ENCODE measurements around the gene TTC24.
"Not testable (repeated sequence)": the region's sequence is repeated elsewhere in the genome, so short reads cannot be mapped to it uniquely, and the experiment has no call there.

The TTC24 gene

DNA sequence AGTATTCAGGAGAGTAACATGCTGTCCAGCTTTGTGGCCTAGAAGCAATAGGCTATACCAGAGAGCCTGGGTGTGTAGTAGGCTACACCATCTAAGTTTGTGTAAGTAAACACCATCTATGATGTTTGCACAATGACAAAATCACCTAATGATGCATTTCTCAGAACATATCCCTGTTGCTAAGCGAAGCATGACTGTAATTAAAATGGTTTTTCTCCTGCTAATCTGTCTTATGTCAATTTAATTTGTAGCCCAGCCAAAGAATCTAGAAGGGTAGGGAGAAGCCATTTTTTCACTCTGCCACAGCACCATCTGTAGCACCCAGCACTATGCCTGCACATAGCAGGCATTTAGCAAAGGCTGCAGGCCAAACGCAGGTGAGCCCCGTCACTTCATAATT is 2.0 kb upstream of the TTC24 start:
- peaks cover 3% of the 10 kb centered on the region for H3K4me1 ChIP-seq (ENCODE audit: control insufficient read depth, low read depth, low read length)
- no peak overlapping the region for H3K27ac ChIP-seq (ENCODE audit: low read length)
- no peak overlapping the region for H3K4me3 ChIP-seq (ENCODE audit: low read length)
- H3K27me3 ChIP-seq (ENCODE audit: control insufficient read depth, insufficient read depth, low read length): peaks cover 4% of the 10 kb centered on the region
- H3K9ac ChIP-seq (ENCODE audit: low read length): no peak overlapping the region
- H3K9me3 ChIP-seq (ENCODE audit: control insufficient read depth, low read depth, low read length): no peaks in the 10 kb centered on the region
- H3K36me3 ChIP-seq (ENCODE audit: control insufficient read depth, low read depth, low read length): no peaks in the 10 kb centered on the region

DNA sequence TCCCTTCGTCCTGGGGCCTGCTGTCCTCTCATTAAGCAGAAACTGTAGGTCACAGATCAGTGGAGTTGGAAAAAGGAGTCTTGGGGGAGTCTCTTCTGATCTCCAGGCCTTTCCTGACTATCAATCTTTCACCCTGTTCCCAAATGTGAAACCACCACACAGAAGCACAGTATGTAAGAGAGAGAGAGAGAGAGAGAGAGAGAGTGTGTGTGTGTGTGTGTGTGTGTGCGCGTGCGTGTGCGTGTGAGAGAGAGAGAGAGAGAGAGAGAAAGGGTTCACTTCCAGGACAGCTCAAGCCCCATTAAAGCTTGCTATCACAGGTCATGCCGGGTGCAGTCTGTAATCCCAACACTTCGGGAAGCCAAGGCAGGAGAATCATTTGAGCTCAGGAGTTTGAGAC is 1.5 kb upstream of the TTC24 start:
- H3K36me3 ChIP-seq (ENCODE audit: control insufficient read depth, low read depth, low read length): no peaks in the 10 kb centered on the region
- no peaks in the 10 kb centered on the region for H3K4me1 ChIP-seq (ENCODE audit: control insufficient read depth, low read depth, low read length)
- no peaks in the 10 kb centered on the region for H3K9me3 ChIP-seq (ENCODE audit: control insufficient read depth, low read depth, low read length)
- no peak overlapping the region for H3K4me3 ChIP-seq (ENCODE audit: low read length)
- H3K27ac ChIP-seq (ENCODE audit: low read length): no peak overlapping the region
- H3K27me3 ChIP-seq (ENCODE audit: control insufficient read depth, insufficient read depth, low read length): peaks cover 2% of the 10 kb centered on the region
- H3K9ac ChIP-seq (ENCODE audit: low read length): no peak overlapping the region

DNA sequence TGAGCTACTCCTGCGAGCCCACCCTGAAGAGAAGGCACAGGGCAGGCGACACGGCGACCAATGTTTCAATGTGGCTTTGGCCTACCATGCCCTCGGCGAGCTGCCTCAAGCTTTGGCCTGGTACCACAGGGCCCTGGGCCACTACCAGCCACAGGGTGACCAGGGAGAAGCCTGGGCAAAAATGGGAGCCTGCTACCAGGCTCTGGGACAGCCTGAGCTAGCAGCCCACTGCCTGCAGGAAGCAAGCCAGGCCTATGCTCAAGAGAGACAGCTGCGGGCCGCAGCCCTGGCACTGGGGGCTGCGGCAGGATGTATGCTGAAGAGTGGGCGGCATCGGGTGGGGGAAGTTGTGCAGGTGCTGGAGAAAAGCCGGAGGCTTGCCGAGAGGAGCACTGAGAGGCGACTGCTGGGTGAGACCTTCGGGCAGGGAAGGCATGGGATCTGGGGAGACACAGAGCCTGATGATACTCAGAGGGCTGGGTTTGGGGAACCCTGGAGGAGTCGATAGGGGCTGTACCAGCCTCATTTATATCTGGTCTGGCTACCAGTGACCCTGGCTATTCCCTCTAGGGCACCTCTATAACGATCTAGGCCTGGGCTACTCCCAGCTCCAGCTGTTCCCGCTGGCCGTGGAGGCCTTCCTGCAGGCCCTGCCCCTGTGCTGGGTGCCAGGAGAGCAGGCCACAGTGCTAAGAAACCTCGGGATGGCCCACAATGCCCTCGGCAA is 2.3 kb downstream of the TTC24 start:
- no peak overlapping the region for H3K9ac ChIP-seq (ENCODE audit: low read length)
- no peaks in the 10 kb centered on the region for H3K27me3 ChIP-seq (ENCODE audit: control insufficient read depth, insufficient read depth, low read length)
- no peak overlapping the region for H3K27ac ChIP-seq (ENCODE audit: low read length)
- H3K4me1 ChIP-seq (ENCODE audit: control insufficient read depth, low read depth, low read length): peaks cover 7% of the 10 kb centered on the region
- no peak overlapping the region for H3K4me3 ChIP-seq (ENCODE audit: low read length)
- H3K36me3 ChIP-seq (ENCODE audit: control insufficient read depth, low read depth, low read length): no peaks in the 10 kb centered on the region
- H3K9me3 ChIP-seq (ENCODE audit: control insufficient read depth, low read depth, low read length): no peaks in the 10 kb centered on the region

DNA sequence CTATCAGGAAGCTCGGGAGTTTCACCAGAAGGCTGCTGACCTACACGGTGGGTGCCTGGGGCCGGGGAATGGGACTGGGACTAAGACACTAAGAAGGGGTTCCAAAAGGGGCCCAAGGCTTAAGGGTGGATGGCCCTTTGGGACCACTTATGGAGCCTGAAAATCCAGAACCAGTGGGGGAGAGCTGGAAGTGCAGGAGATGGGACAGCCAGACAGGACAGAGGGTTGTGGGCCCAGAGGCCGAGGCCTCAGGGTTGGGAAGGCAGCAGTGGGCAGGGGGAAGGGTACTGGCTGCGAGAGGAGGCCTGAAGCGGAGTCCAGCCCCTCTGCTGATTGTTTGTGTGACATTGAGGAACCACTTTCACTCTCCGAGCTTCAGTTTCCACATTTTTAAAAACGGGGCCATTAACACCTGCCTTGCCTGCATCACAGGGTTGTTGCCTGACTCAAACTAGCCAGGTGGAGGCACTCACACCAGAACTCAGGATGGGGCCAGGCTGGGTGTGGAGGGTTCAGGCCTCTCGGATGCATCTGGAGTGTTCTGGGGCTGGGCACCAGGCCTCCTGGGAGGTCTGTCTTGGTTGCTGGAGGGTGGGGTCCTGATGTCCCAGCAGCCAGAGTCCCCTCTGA is 3.0 kb downstream of the TTC24 start:
- Histone ChIP-seq H3K9ac (ENCODE audit: low read length) (no peak overlapping the region), H3K4me1 (ENCODE audit: control insufficient read depth, low read depth, low read length) (peaks cover 7% of the 10 kb centered on the region), H3K36me3 (ENCODE audit: control insufficient read depth, low read depth, low read length) (no peaks in the 10 kb centered on the region), H3K27me3 (ENCODE audit: control insufficient read depth, insufficient read depth, low read length) (no peaks in the 10 kb centered on the region), H3K9me3 (ENCODE audit: control insufficient read depth, low read depth, low read length) (no peaks in the 10 kb centered on the region), H3K4me3 (ENCODE audit: low read length) (no peak overlapping the region), H3K27ac (ENCODE audit: low read length) (no peak overlapping the region)

DNA sequence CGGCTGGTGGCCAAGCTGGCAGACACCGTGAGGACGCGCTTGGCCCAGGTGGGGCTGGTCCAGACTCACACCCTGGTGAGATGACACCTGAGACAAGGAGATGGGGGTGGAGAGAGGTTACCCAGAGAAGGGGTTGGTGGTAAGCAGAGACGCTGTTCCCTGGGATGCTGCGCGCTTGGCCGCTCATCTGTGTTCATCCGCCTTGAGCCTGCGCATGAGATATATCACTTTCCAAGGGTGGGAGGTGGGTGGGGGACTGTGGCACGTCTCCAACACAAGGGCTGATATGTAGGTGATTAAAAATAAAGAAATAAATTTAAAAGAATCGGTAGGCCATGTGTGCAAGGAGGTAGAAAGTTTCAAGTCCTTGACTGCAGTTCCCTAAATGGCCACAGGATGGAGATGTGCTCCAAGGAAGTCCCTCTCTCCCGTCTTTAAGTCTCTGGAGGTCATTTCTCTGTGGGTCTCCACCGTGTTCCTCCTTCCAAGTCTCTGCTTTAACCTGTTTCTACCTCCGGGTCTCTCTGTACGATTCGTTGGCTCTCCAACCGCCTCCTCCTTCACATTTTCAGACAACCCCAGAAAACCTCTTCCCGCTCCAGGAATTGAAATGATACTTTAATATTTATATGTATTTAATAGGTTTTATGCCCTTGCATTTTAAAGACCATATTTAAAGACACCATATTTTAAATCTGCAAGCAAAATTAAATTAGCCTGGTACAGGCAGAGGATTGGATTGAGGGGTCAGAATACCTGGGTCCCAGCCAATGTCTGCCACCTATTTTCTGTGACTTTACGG is 4.5 kb downstream of the TTC24 start:
- Histone ChIP-seq H3K36me3 (ENCODE audit: control insufficient read depth, low read depth, low read length) (no peaks in the 10 kb centered on the region), H3K4me3 (ENCODE audit: low read length) (peak overlapping the region; percentile 21), H3K9me3 (ENCODE audit: control insufficient read depth, low read depth, low read length) (no peaks in the 10 kb centered on the region), H3K27me3 (ENCODE audit: control insufficient read depth, insufficient read depth, low read length) (no peaks in the 10 kb centered on the region), H3K27ac (ENCODE audit: low read length) (no peak overlapping the region), H3K9ac (ENCODE audit: low read length) (peak overlapping the region; percentile 7), H3K4me1 (ENCODE audit: control insufficient read depth, low read depth, low read length) (peaks cover 7% of the 10 kb centered on the region)

DNA sequence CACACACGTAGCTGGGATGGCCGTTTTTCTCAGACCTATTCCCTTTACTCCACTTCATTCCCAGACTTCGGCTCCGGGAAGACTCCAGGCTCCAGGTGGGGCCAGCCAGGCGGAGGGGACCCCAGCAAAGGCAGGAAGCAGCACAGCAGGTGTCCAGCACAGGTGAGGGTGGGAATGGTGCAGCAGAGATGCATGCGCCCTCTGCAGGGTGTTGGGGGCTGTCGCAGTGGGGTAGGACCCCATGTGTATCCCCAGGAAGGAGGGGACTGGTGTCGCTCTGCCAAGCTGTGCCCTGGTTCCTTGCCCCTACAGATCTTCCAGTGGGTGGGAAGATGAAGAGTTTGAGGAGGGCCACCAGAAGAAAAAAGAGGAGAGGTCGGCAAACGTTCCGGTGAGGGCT is 5.3 kb downstream of the TTC24 start:
- peak overlapping the region; percentile 7 for H3K9ac ChIP-seq (ENCODE audit: low read length)
- H3K4me1 ChIP-seq (ENCODE audit: control insufficient read depth, low read depth, low read length): peaks cover 7% of the 10 kb centered on the region
- H3K27ac ChIP-seq (ENCODE audit: low read length): no peak overlapping the region
- H3K9me3 ChIP-seq (ENCODE audit: control insufficient read depth, low read depth, low read length): no peaks in the 10 kb centered on the region
- peak overlapping the region; percentile 21 for H3K4me3 ChIP-seq (ENCODE audit: low read length)
- H3K36me3 ChIP-seq (ENCODE audit: control insufficient read depth, low read depth, low read length): no peaks in the 10 kb centered on the region
- no peaks in the 10 kb centered on the region for H3K27me3 ChIP-seq (ENCODE audit: control insufficient read depth, insufficient read depth, low read length)

GRCh38 chr1:156586323-156586722 is 6.8 kb downstream of the TTC24 start:
- no peaks in the 10 kb centered on the region for H3K9me3 ChIP-seq (ENCODE audit: control insufficient read depth, low read depth, low read length)
- no peak overlapping the region for H3K9ac ChIP-seq (ENCODE audit: low read length)
- no peak overlapping the region for H3K4me3 ChIP-seq (ENCODE audit: low read length)
- H3K27ac ChIP-seq (ENCODE audit: low read length): no peak overlapping the region
- H3K27me3 ChIP-seq (ENCODE audit: control insufficient read depth, insufficient read depth, low read length): no peaks in the 10 kb centered on the region
- peaks cover 14% of the 10 kb centered on the region for H3K4me1 ChIP-seq (ENCODE audit: control insufficient read depth, low read depth, low read length)
- H3K36me3 ChIP-seq (ENCODE audit: control insufficient read depth, low read depth, low read length): no peaks in the 10 kb centered on the region

DNA sequence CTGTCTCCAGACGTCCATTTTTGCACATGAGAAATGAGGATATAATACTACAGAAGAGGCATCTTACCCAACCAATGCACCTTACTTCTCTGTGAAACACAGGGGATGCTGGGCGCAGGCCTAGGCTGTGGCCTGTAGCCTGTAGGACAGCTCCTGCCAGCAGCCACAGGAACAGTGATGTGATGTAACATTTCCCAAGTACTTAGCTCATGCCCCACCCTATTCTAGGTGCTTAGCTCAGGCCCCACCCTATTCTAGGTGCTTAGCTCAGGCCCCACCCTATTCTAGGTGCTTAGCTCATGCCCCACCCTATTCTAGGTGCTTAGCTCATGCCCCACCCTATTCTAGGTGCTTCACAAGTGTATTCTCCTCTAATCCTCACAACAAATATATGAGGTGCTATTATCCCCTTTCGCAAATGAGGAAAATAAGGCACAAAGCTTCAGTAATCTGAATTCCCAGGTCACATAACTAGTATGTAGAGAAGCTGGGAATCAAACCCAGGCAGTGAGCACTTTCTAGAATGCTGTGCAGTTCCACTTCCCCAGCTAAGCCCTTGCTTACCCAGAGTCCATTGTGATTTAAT is 7.5 kb downstream of the TTC24 start:
- Histone ChIP-seq H3K9ac (ENCODE audit: low read length) (no peak overlapping the region), H3K4me1 (ENCODE audit: control insufficient read depth, low read depth, low read length) (peaks cover 14% of the 10 kb centered on the region), H3K36me3 (ENCODE audit: control insufficient read depth, low read depth, low read length) (no peaks in the 10 kb centered on the region), H3K9me3 (ENCODE audit: control insufficient read depth, low read depth, low read length) (no peaks in the 10 kb centered on the region), H3K4me3 (ENCODE audit: low read length) (no peak overlapping the region), H3K27me3 (ENCODE audit: control insufficient read depth, insufficient read depth, low read length) (no peaks in the 10 kb centered on the region), H3K27ac (ENCODE audit: low read length) (no peak overlapping the region)

- H3K4me1 ChIP-seq (ENCODE audit: control insufficient read depth, low read depth, low read length): peaks cover 14% of the 10 kb centered on the region
- H3K27me3 ChIP-seq (ENCODE audit: control insufficient read depth, insufficient read depth, low read length); H3K27ac ChIP-seq (ENCODE audit: low read length); H3K9me3 ChIP-seq (ENCODE audit: control insufficient read depth, low read depth, low read length); H3K36me3 ChIP-seq (ENCODE audit: control insufficient read depth, low read depth, low read length); H3K4me3 ChIP-seq (ENCODE audit: low read length); H3K9ac ChIP-seq (ENCODE audit: low read length): not testable (repeated sequence)
Observed at GRCh38 chr1:156587927-156588326, 8.4 kb downstream of the TTC24 start.

DNA sequence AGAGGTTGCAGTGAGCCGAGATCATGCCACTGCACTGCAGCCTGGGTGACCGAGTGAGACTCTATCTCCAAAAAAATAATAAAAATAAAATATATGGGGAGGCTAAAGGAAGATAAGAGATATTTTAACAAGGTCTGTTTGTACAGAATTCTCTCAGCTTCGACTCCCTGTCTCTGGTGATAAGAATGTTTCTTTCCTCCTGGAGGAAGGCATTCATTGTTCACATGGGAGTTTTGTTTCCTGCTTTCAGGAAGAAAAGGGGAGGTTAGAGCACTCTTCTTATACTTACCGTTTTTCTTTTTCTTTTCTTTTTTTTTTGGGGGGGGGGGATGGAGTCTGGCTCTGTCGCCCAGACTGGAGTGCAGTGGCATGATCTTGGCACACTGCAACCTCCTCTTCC is 10.0 kb downstream of the TTC24 start:
- Histone ChIP-seq H3K27me3 (ENCODE audit: control insufficient read depth, insufficient read depth, low read length) (no peaks in the 10 kb centered on the region), H3K4me1 (ENCODE audit: control insufficient read depth, low read depth, low read length) (peaks cover 9% of the 10 kb centered on the region), H3K27ac (ENCODE audit: low read length) (no peak overlapping the region), H3K9ac (ENCODE audit: low read length) (no peak overlapping the region), H3K4me3 (ENCODE audit: low read length) (no peak overlapping the region), H3K36me3 (ENCODE audit: control insufficient read depth, low read depth, low read length) (peaks cover 15% of the 10 kb centered on the region), H3K9me3 (ENCODE audit: control insufficient read depth, low read depth, low read length) (no peaks in the 10 kb centered on the region)

- H3K9me3 ChIP-seq (ENCODE audit: control insufficient read depth, low read depth, low read length): no peaks in the 10 kb centered on the region
- H3K9ac ChIP-seq (ENCODE audit: low read length): peak overlapping the region; percentile 73
- H3K4me3 ChIP-seq (ENCODE audit: low read length): peak overlapping the region; percentile 78
- H3K4me1 ChIP-seq (ENCODE audit: control insufficient read depth, low read depth, low read length): peaks cover 7% of the 10 kb centered on the region
- H3K36me3 ChIP-seq (ENCODE audit: control insufficient read depth, low read depth, low read length): peaks cover 25% of the 10 kb centered on the region
- no peaks in the 10 kb centered on the region for H3K27me3 ChIP-seq (ENCODE audit: control insufficient read depth, insufficient read depth, low read length)
- no peak overlapping the region for H3K27ac ChIP-seq (ENCODE audit: low read length)
Observed at GRCh38 chr1:156590326-156591180, 11.0 kb downstream of the TTC24 start.
